DND-41 (cell line): ENCODE results near the gene IVNS1ABP.

ENCODE experiments used
- ATAC-seq: fragments of 200-7000 bp; cut with Tn5 transposase; 3 replicates; pipeline ENCODE4 v1.9.1; 2021; ENCODE audit warnings: low read depth; ENCODE audit not compliant: insufficient read depth
- DNase-seq: peaks from one replicate; pipeline ENCODE4 v3.0.0-alpha.2; 2020
- H2AFZ ChIP-seq: 2 replicates; pipeline ENCODE4 v1.6.0; 2012; ENCODE audit warnings: low read depth, low read length
- H3K27ac ChIP-seq: 2 replicates; pipeline ENCODE4 v1.5.1; 2012; ENCODE audit warnings: low read length, inconsistent platforms
- H3K27me3 ChIP-seq: fragments of 200-600 bp; sonication (generic); 2 replicates; pipeline ENCODE4 v1.6.0; 2012; ENCODE audit warnings: low read length, mild to moderate bottlenecking, inconsistent platforms; ENCODE audit not compliant: insufficient read depth, poor library complexity
- H3K36me3 ChIP-seq: 2 replicates; pipeline ENCODE4 v1.5.1; 2012; ENCODE audit warnings: low read length, inconsistent platforms; ENCODE audit not compliant: insufficient read depth
- H3K4me1 ChIP-seq: 2 replicates; pipeline ENCODE4 v1.5.1; 2012; ENCODE audit warnings: mild to moderate bottlenecking, low read length; ENCODE audit not compliant: insufficient read depth
- H3K4me2 ChIP-seq: 2 replicates; pipeline ENCODE4 v1.6.0; 2012; ENCODE audit warnings: mild to moderate bottlenecking, moderate library complexity, low read length, inconsistent platforms; ENCODE audit not compliant: insufficient read depth
- H3K4me3 ChIP-seq, 2 experiments: fragments of 200-600 bp in 1 of 2; shearing (Covaris generic) in 1 of 2; 2 replicates each; pipeline ENCODE4 v1.5.1; 2012 to 2016; ENCODE audit warnings: inconsistent platforms in 2 of 2, low read length in 2 of 2, mild to moderate bottlenecking in 2 of 2, low read depth in 1 of 2, moderate library complexity in 1 of 2
- H3K79me2 ChIP-seq: 2 replicates; pipeline ENCODE4 v1.6.0; 2012; ENCODE audit warnings: low read length, inconsistent platforms; ENCODE audit not compliant: insufficient read depth
- H3K9ac ChIP-seq: 2 replicates; pipeline ENCODE4 v1.6.0; 2012; ENCODE audit warnings: low read depth, mild to moderate bottlenecking, inconsistent platforms, low read length, moderate library complexity
- H3K9me3 ChIP-seq: 2 replicates; pipeline ENCODE4 v1.5.1; 2012; ENCODE audit warnings: low read length, moderate library complexity, mild to moderate bottlenecking, inconsistent platforms; ENCODE audit not compliant: insufficient read depth, severe bottlenecking
- H4K20me1 ChIP-seq: 2 replicates; pipeline ENCODE4 v1.6.0; 2012; ENCODE audit warnings: low read length; ENCODE audit not compliant: insufficient read depth
- CTCF ChIP-seq: IDR thresholded peaks from 2 replicates; pipeline ENCODE4 v1.5.1; 2012; ENCODE audit warnings: borderline replicate concordance, low read length, moderate library complexity, mild to moderate bottlenecking; ENCODE audit not compliant: poor library complexity, severe bottlenecking; ENCODE audit errors: extremely low read depth
- EZH2 ChIP-seq: IDR thresholded peaks from 3 replicates; pipeline ENCODE4 v1.6.1; 2012; ENCODE audit warnings: borderline replicate concordance, low read depth, mild to moderate bottlenecking, moderate library complexity, low read length, inconsistent platforms; ENCODE audit not compliant: severe bottlenecking

The IVNS1ABP gene

GRCh38 chr1:185348985-185349384, 31.9 kb upstream of the IVNS1ABP start:
- H2AFZ ChIP-seq = no peak overlapping the region
- no peak overlapping the region for H3K27ac ChIP-seq
- TF ChIP-seq CTCF = no peak
- no peak for TF ChIP-seq EZH2
- H4K20me1 ChIP-seq = no peaks in the 10 kb centered on the region
- H3K79me2 ChIP-seq = no peaks in the 10 kb centered on the region
- ATAC-seq (no peak), DNase-seq (no peak)
- no peaks in the 10 kb centered on the region for H3K4me1 ChIP-seq
- H3K36me3 ChIP-seq = no peaks in the 10 kb centered on the region
- H3K9me3 ChIP-seq = no peaks in the 10 kb centered on the region
- H3K4me3 ChIP-seq = no peak overlapping the region
- H3K9ac ChIP-seq = no peak overlapping the region
- no peaks in the 10 kb centered on the region for H3K27me3 ChIP-seq
- H3K4me2 ChIP-seq = no peak overlapping the region

GRCh38 chr1:185348296-185348695, 31.3 kb upstream of the IVNS1ABP start:
- DNase-seq (no peak), ATAC-seq (no peak)
- no peak overlapping the region for H3K4me3 ChIP-seq
- no peaks in the 10 kb centered on the region for H3K4me1 ChIP-seq
- H3K27ac ChIP-seq = no peak overlapping the region
- no peaks in the 10 kb centered on the region for H3K27me3 ChIP-seq
- TF ChIP-seq CTCF (no peak), EZH2 (no peak)
- H3K9ac ChIP-seq = no peak overlapping the region
- H3K4me2 ChIP-seq = no peak overlapping the region
- H3K9me3 ChIP-seq = no peaks in the 10 kb centered on the region
- H2AFZ ChIP-seq = no peak overlapping the region
- no peaks in the 10 kb centered on the region for H3K79me2 ChIP-seq
- no peaks in the 10 kb centered on the region for H4K20me1 ChIP-seq
- H3K36me3 ChIP-seq = no peaks in the 10 kb centered on the region

- TF ChIP-seq EZH2 = no peak
- no peak for TF ChIP-seq CTCF
- Histone ChIP-seq H2AFZ (no peak overlapping the region), H3K36me3 (no peaks in the 10 kb centered on the region), H3K79me2 (no peaks in the 10 kb centered on the region), H3K27ac (no peak overlapping the region), H4K20me1 (no peaks in the 10 kb centered on the region), H3K4me2 (no peak overlapping the region), H3K4me1 (peaks cover 3% of the 10 kb centered on the region; the same call in 1 of the 2 replicates), H3K4me3 (no peak overlapping the region), H3K9ac (no peak overlapping the region), H3K9me3 (no peaks in the 10 kb centered on the region), H3K27me3 (no peaks in the 10 kb centered on the region)
- DNase-seq (no peak), ATAC-seq (no peak)
Observed at GRCh38 chr1:185345913-185346720, 29.1 kb upstream of the IVNS1ABP start.

- no peak for TF ChIP-seq CTCF
- no peak for ATAC-seq
- no peak overlapping the region for H2AFZ ChIP-seq
- H3K9ac ChIP-seq = no peak overlapping the region
- no peaks in the 10 kb centered on the region for H3K79me2 ChIP-seq
- DNase-seq = no peak
- H4K20me1 ChIP-seq = no peaks in the 10 kb centered on the region
- no peak overlapping the region for H3K4me3 ChIP-seq
- H3K9me3 ChIP-seq = no peaks in the 10 kb centered on the region
- H3K36me3 ChIP-seq = no peaks in the 10 kb centered on the region
- no peaks in the 10 kb centered on the region for H3K27me3 ChIP-seq
- H3K4me1 ChIP-seq = peaks cover 31% of the 10 kb centered on the region
- no peak overlapping the region for H3K27ac ChIP-seq
- H3K4me2 ChIP-seq = no peak overlapping the region
Observed at GRCh38 chr1:185343306-185343705, 26.3 kb upstream of the IVNS1ABP start.
